HCT116 (cell line): ENCODE data around the gene MST1R. TPM values are rescaled to one million over a fixed set of nuclear protein-coding genes. Genes with fewer than 3 reads are reported as not detected.

Experiments used
- ATAC-seq: fragments of 200-7000 bp; cut with Tn5 transposase; 2 replicates; pipeline ENCODE4 v1.9.1; 2020; ENCODE audit warnings: mild to moderate bottlenecking, moderate library complexity
- BruUV-seq: library from RNA; stranded (reverse); fragments of 400-500 nt; replicated peaks from 2 replicates; lab custom pipeline; 2021; lab: Mats Ljungman, UMichigan
- CTCF ChIA-PET: fragments of 300-600 bp; sonication (Branson Sonifier 250); formaldehyde crosslinking; loops from one replicate; lab custom pipeline; 2021; ENCODE audit warnings: antibody characterized with exemption; lab: Charles Lee
- POLR2A ChIA-PET: fragments of 300-600, 350-600 bp; sonication (Branson Sonifier 250); formaldehyde crosslinking; loops from one replicate; lab custom pipeline; 2021; ENCODE audit warnings: antibody characterized with exemption; lab: Charles Lee
- RAD21 ChIA-PET, 2 experiments: fragments of 300-600 bp; sonication (Branson Sonifier 250); formaldehyde crosslinking; loops; one replicate each; lab custom pipeline; 2023; ENCODE audit warnings: low total read pairs in 2 of 2; ENCODE audit not compliant: uncharacterized antibody in 2 of 2, unreplicated experiment in 2 of 2, low non-redundant PET in 1 of 2; lab: Charles Lee
- DNase-seq: peaks from one replicate; pipeline ENCODE4 v3.0.0-alpha.2; 2010; ENCODE audit warnings: low read depth, low spot score
- H2AFZ ChIP-seq: fragments of 200-600 bp; shearing (Covaris generic), sonication (generic); 2 replicates; pipeline ENCODE4 v1.6.1; 2017; ENCODE audit warnings: low read depth, mixed run types, mixed read lengths, antibody characterized with exemption, low read length; ENCODE audit not compliant: poor library complexity, severe bottlenecking
- H3K27ac ChIP-seq: 2 replicates; pipeline ENCODE4 v1.5.1; 2012; ENCODE audit warnings: low read depth, low read length
- H3K27me3 ChIP-seq: fragments of 200-600 bp; sonication (generic); 2 replicates; pipeline ENCODE4 v1.6.1; 2016; ENCODE audit warnings: mixed run types, low read length, mixed read lengths; ENCODE audit not compliant: insufficient read depth
- H3K36me3 ChIP-seq, 2 experiments: fragments of 200-500 bp in 1 of 2; fragments of 200-600 bp in 1 of 2; sonication (Bioruptor generic) in 1 of 2; sonication (generic) in 1 of 2; 2 replicates each; pipeline versions ENCODE4 v1.5.1 to v1.6.1; 2014 to 2016; ENCODE audit warnings: low read length in 2 of 2, inconsistent platforms in 1 of 2, mixed read lengths in 1 of 2, mixed run types in 1 of 2; ENCODE audit not compliant: insufficient read depth in 2 of 2, control insufficient read depth in 1 of 2
- H3K4me1 ChIP-seq, 2 experiments: fragments of 200-600 bp in 1 of 2; sonication (generic) in 1 of 2; 2 replicates each; pipeline versions ENCODE4 v1.5.1 to v1.6.1; 2012 to 2017; ENCODE audit warnings: low read length in 2 of 2, inconsistent platforms in 1 of 2, mild to moderate bottlenecking in 1 of 2, mixed read lengths in 1 of 2, mixed run types in 1 of 2, moderate library complexity in 1 of 2; ENCODE audit not compliant: insufficient read depth in 2 of 2, control insufficient read depth in 1 of 2
- H3K4me2 ChIP-seq: fragments of 200-600 bp; sonication (generic); 2 replicates; pipeline ENCODE4 v1.6.1; 2017; ENCODE audit warnings: mixed run types, low read length, mixed read lengths
- H3K4me3 ChIP-seq, 2 experiments: fragments of 200-600 bp in 1 of 2; sonication (generic) in 1 of 2; replicated peaks in 1 of 2; 2 replicates each; pipeline ENCODE4 v1.5.1; 2011 to 2016; ENCODE audit warnings: low read length in 2 of 2, control low read depth in 1 of 2, low read depth in 1 of 2, mild to moderate bottlenecking in 1 of 2, mixed read lengths in 1 of 2, mixed run types in 1 of 2
- H3K79me2 ChIP-seq: fragments of 200-600 bp; sonication (generic); 2 replicates; pipeline ENCODE4 v1.6.1; 2017; ENCODE audit warnings: mild to moderate bottlenecking, mixed run types, low read length, moderate library complexity, mixed read lengths; ENCODE audit not compliant: insufficient read depth
- H3K9ac ChIP-seq: fragments of 200-600 bp; sonication (generic); 2 replicates; pipeline ENCODE4 v1.6.1; 2016; ENCODE audit warnings: low read length, mixed read lengths
- H3K9me2 ChIP-seq: fragments of 200-600 bp; sonication (generic), shearing (Covaris generic); 2 replicates; pipeline ENCODE4 v1.6.1; 2017; ENCODE audit warnings: mixed run types, mild to moderate bottlenecking, moderate library complexity; ENCODE audit not compliant: insufficient read depth
- H3K9me3 ChIP-seq, 2 experiments: fragments of 200-500 bp in 1 of 2; fragments of 200-600 bp in 1 of 2; sonication (Bioruptor generic) in 1 of 2; sonication (generic) in 1 of 2; 2 replicates each; pipeline ENCODE4 v1.6.1; 2014 to 2017; ENCODE audit warnings: low read length in 2 of 2, mixed read lengths in 2 of 2, inconsistent platforms in 1 of 2, low read depth in 1 of 2, mild to moderate bottlenecking in 1 of 2, mixed run types in 1 of 2, moderate library complexity in 1 of 2; ENCODE audit not compliant: control insufficient read depth in 1 of 2, insufficient read depth in 1 of 2
- H4K20me1 ChIP-seq: fragments of 200-600 bp; sonication (generic), shearing (Covaris generic); 2 replicates; pipeline ENCODE4 v1.6.1; 2017; ENCODE audit warnings: mixed run types, mild to moderate bottlenecking, moderate library complexity; ENCODE audit not compliant: insufficient read depth
- CBX3 ChIP-seq: IDR thresholded peaks from 2 replicates; pipeline ENCODE4 v1.6.1; 2012; ENCODE audit warnings: low read depth
- RAD21 ChIP-seq: IDR thresholded peaks from 2 replicates; pipeline ENCODE4 v1.6.1; 2012; ENCODE audit warnings: low read depth, mild to moderate bottlenecking
- ZNF274 ChIP-seq: fragments of 200-500 bp; sonication (Bioruptor generic); IDR thresholded peaks from 2 replicates; pipeline ENCODE4 v1.6.1; 2014; ENCODE audit warnings: mild to moderate bottlenecking, low read depth, low read length, inconsistent platforms
- intact Hi-C: fragments of 100-400 bp; cut with micrococcal nuclease; formaldehyde crosslinking; loops from 2 replicates; pipeline ENCODE4 v1.10.0; 2022
- total RNA-seq: library from RNA; stranded (reverse); gene quantifications from one replicate; pipeline ENCODE4 v1.2.1, GENCODE V29; 2021; ENCODE audit not compliant: unreplicated experiment
- TF ChIP-seq, protein P1 (sequence below): IDR thresholded peaks from 2 replicates; pipeline ENCODE4 v1.6.1; 2011; ENCODE audit warnings: mild to moderate bottlenecking, low read length, moderate library complexity; ENCODE audit not compliant: insufficient replicate concordance; ENCODE audit errors: extremely low read depth
- TF ChIP-seq, protein P2 (sequence below), 3 experiments: fragments of 200-600 bp in 1 of 3; sonication (generic) in 1 of 3; IDR thresholded peaks in 2 of 3; conservative IDR thresholded peaks in 1 of 3; 2 replicates each; pipeline ENCODE4 v1.5.1; 2012 to 2017; ENCODE audit warnings: low read depth in 2 of 3, low read length in 2 of 3, antibody characterized with exemption in 1 of 3, borderline replicate concordance in 1 of 3, control low read depth in 1 of 3, mild to moderate bottlenecking in 1 of 3, mixed read lengths in 1 of 3, mixed run types in 1 of 3, moderate library complexity in 1 of 3; ENCODE audit not compliant: insufficient read depth in 1 of 3

MST1R gene
- total RNA-seq, 1 experiment from 2014 or later = 113 TPM

DNA sequence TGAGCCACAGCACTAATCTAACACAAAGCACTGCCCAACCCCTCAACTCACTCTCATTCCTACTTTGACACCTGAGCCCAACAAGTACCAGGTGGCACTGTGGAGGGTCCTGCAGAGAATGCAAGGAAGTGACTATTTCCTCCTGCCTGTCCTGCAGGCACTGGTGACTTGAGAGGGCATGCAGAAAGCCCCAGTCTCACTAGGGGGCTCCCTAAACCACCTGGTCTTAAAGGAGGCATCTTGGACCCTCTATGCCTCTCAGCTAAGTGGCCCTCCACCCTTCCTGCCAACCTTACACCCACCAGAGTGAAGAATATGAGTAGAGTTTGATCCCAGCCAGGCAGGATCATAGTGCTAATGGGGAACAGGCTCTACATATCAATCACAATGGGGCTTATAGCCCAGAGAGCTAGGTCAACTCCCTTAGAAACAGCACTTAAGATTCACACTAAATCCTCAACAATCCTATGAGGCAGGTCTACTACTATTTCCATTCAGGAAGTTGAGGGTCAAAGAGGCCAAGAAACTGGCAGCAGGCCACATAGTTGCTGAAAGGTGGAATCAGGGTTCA lies 62.5 kb downstream of the MST1R start:
- H3K4me1 ChIP-seq = peaks cover 4 to 10% of the 10 kb centered on the region in 2 experiments; a peak in 1 of 4 replicates
- no peak overlapping the region for H2AFZ ChIP-seq
- H3K4me2 ChIP-seq = no peak overlapping the region
- H3K9me3 ChIP-seq = no peaks in the 10 kb centered on the region
- H3K36me3 ChIP-seq = peaks cover 13 to 34% of the 10 kb centered on the region in 2 experiments; a peak in 3 of 4 replicates
- ChIA-PET POLR2A (no interaction called here), CTCF (interaction anchor here (1.7 to 2.8 kb wide), 4 partner anchors 39 to 302 kb away, joined by 5 to 13 read pairs (median 8); partner anchors contain the start of gene INKA1), RAD21 (no interaction called here)
- DNase-seq (peak; percentile 33), ATAC-seq (peak; percentile 74)
- H3K27ac ChIP-seq = no peak overlapping the region
- no peaks in the 10 kb centered on the region for H3K27me3 ChIP-seq
- H3K4me3 ChIP-seq = no peak overlapping the region
- TF ChIP-seq, protein P1, sequence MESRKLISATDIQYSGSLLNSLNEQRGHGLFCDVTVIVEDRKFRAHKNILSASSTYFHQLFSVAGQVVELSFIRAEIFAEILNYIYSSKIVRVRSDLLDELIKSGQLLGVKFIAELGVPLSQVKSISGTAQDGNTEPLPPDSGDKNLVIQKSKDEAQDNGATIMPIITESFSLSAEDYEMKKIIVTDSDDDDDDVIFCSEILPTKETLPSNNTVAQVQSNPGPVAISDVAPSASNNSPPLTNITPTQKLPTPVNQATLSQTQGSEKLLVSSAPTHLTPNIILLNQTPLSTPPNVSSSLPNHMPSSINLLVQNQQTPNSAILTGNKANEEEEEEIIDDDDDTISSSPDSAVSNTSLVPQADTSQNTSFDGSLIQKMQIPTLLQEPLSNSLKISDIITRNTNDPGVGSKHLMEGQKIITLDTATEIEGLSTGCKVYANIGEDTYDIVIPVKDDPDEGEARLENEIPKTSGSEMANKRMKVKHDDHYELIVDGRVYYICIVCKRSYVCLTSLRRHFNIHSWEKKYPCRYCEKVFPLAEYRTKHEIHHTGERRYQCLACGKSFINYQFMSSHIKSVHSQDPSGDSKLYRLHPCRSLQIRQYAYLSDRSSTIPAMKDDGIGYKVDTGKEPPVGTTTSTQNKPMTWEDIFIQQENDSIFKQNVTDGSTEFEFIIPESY = no peak
- peak; percentile 89 for TF ChIP-seq RAD21
- TF ChIP-seq, protein P2, sequence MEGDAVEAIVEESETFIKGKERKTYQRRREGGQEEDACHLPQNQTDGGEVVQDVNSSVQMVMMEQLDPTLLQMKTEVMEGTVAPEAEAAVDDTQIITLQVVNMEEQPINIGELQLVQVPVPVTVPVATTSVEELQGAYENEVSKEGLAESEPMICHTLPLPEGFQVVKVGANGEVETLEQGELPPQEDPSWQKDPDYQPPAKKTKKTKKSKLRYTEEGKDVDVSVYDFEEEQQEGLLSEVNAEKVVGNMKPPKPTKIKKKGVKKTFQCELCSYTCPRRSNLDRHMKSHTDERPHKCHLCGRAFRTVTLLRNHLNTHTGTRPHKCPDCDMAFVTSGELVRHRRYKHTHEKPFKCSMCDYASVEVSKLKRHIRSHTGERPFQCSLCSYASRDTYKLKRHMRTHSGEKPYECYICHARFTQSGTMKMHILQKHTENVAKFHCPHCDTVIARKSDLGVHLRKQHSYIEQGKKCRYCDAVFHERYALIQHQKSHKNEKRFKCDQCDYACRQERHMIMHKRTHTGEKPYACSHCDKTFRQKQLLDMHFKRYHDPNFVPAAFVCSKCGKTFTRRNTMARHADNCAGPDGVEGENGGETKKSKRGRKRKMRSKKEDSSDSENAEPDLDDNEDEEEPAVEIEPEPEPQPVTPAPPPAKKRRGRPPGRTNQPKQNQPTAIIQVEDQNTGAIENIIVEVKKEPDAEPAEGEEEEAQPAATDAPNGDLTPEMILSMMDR (IDR thresholded peaks at IDR 0.05 in 2 of 3, conservative IDR thresholded peaks at IDR 0.05 in 1 of 3; ENCODE audit: borderline replicate concordance in 1 of 3, insufficient read depth in 1 of 3, low read depth in 2 of 3, low read length in 2 of 3) = peak; percentile 58 to 69 (median 66); a peak in 5 of 6 replicates
- TF ChIP-seq CBX3 = no peak
- TF ChIP-seq ZNF274 = no peak
- TF ChIP-seq, all 23 proteins: peak for 2
- Histone ChIP-seq H3K79me2 (no peaks in the 10 kb centered on the region), H3K9ac (no peak overlapping the region), H4K20me1 (no peaks in the 10 kb centered on the region; the same call in 1 of the 2 replicates), H3K9me2 (no peaks in the 10 kb centered on the region)
- no TSS peak for BruUV-seq
- intact Hi-C loops = loop anchor here (1.0 kb wide), 1 partner anchor 65 kb away; no protein-coding TSS in a partner anchor
